AG09319 (cell line): ENCODE measurements around the gene CELF2.

ENCODE experiments used
- DNase-seq: peaks from one replicate; pipeline ENCODE4 v3.0.0-alpha.2; 2010; ENCODE audit warnings: low read depth; ENCODE audit errors: extremely low read depth
- TF ChIP-seq, protein P1 (sequence below): IDR thresholded peaks from 2 replicates; pipeline ENCODE4 v1.5.1; 2011; ENCODE audit warnings: low read depth, mild to moderate bottlenecking, inconsistent platforms, low read length, moderate library complexity

Gene CELF2

DNA sequence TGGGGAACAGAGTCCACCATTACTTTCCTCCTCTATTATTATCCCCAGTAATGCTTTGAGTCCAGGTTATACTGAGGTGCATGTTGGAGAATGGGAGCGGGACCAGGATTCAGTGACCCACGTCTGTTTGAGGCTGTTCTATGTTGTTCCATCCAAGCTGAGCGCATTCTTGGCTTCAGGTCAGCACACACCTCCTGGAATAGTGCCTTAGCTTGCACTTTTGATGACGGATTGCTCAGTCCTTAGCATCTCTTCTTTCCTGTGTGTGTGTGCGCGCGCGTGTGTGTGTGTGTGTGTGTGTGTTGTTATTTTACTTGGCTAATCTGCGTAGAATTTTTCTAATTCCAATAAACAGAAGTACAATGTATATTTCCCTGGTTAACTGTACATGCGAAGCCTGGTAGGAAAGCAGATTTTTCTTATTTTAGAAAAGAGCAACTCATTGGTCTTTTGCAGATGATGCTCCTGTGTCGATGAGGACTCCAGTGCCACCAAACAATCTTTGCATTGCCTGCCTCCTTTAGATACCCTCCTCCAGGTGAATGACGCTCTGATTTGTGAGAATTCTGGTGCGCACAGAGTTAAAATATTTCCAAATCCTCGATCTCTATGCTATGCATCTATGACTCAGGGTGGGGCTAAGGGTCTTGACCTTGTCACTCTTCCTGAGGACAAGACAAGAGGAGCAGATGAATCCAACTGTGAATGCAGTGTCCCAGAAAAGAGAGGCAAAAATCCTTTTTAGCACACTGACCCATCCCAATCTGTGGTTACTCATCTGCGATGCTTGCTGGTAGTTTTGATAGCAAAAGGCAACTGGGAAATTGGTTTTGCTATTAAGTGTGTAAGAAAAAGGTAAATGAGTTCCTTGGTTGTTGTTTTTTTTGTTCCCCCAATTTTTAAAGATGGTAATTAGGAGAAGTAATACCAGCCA lies 13.3 kb upstream of the CELF2 start:
- DNase-seq, result no peak

DNA sequence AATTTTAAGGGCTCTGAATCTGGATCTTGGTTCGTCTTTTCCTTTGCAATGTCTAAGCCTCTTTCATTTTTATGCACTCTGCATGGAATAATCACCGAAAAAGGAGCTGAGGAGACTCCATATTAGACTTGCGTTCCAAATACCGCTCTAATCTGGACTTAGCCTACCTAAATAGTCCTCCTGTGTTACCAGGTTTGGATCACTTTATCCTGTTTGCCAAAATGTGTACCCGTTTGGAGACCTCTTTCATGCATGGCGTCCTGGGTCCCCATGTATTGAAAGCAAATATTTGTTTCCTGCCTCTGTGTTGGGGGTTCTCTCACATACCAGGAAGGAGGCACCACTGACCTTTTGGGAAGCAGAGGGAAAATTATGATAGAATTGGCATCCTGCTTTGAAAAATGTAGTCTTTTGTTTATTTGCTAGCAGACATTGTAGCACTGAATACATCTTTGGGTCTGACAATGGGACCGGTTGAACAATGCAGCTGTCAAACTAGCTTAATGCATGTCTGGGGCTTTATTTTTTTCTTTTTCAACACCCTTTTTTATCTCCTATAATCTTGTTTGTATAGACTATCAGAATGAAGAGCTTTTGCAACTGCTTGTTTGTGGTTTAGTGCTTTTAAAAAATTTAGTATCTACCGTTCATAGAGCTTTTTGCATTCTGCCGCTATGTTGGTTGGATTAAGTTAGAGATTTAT lies 11.8 kb upstream of the CELF2 start:
- no peak for DNase-seq

More for the DNA sequence above, 13.3 kb upstream of the CELF2 start:
- TF ChIP-seq, protein P1, sequence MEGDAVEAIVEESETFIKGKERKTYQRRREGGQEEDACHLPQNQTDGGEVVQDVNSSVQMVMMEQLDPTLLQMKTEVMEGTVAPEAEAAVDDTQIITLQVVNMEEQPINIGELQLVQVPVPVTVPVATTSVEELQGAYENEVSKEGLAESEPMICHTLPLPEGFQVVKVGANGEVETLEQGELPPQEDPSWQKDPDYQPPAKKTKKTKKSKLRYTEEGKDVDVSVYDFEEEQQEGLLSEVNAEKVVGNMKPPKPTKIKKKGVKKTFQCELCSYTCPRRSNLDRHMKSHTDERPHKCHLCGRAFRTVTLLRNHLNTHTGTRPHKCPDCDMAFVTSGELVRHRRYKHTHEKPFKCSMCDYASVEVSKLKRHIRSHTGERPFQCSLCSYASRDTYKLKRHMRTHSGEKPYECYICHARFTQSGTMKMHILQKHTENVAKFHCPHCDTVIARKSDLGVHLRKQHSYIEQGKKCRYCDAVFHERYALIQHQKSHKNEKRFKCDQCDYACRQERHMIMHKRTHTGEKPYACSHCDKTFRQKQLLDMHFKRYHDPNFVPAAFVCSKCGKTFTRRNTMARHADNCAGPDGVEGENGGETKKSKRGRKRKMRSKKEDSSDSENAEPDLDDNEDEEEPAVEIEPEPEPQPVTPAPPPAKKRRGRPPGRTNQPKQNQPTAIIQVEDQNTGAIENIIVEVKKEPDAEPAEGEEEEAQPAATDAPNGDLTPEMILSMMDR, result no peak

DNA sequence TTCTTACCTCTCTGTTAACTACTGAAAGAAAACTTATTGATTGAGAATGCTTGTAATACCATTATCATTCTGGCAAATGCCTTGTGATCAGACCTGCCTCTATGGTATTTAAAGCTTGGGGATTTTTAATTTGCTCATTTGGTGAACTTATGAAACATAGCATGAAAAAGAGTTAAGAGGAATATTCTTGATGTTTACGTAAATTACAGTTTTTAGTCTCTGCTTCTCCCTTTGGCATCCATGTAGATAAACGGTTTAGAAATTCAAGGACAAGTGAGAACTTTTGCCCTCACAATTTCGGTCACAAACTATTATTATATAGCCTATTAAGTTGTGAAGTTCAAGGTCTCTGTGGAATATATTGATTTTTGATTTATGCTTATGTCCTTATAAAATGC lies 11.2 kb upstream of the CELF2 start:
- DNase-seq, result no peak
- TF ChIP-seq, protein P1, result no peak

More for the DNA sequence above, 11.8 kb upstream of the CELF2 start:
- TF ChIP-seq, protein P1, result no peak

DNA sequence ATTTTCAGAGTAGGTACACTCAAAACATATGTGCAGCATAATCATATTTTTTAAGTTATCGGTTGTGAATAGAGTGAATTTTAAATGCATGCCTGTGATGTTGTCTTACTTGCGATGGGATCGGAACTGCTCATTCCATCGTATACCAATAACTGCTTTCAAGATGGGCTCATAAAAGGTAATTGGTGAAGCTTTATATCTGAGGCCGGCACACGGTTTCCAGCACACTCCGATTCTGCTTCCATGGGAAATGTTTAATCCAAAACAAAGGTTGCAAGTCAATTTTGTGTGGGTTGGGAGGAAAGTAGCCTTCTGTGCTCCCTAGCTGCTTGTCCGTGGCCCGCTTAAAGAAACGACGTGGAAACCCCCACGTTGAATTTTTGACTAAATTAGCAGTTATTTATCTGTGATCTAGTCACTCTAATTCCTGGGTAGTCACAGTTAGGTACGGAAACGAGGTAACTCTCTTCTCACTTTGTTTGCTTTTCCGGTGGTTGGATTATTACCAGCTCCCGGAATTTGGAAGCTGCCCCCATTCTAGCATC lies 10.1 kb upstream of the CELF2 start:
- no peak for DNase-seq

DNA sequence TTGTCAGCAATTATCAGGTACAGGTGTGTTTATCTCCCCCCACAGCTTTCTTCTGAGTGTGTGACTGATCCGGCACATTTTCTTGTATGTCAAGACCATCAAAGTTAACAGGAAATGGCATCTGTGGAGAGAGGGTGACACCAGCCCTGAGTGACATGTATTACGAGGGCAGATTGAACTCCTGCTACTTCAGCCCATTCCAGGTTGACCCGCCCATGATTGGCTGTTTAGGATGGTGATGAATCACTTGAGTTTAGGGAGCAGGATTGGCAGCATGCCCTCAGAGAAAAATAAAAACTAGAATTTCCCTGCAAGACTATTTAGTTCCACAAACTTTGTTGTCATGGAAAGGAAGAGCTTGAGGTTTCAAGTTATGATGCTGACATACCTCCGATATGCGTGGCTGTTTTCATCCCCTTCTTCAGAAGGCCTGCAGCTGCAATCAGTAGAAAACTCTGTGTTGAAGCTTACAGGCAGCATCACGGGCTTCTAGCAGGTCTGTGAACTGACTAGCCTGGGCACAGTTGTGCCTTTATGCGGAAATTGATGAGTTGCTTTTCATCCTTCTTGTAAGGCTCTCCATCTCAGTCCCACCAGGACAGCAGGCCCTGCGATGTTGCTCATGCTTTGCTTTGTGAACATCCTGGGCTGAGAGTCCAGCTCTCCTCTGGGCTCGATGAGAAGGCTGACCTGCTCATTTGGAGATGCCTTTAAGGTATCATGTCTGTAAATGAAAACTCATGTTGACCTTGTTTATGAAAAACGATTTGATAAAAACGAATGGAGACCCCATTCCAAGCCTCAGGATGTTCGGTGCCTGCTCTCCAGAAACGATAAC lies 8.0 kb upstream of the CELF2 start:
- no peak for DNase-seq
- TF ChIP-seq, protein P1, result no peak

More for the DNA sequence above, 10.1 kb upstream of the CELF2 start:
- TF ChIP-seq, protein P1, result no peak

DNA sequence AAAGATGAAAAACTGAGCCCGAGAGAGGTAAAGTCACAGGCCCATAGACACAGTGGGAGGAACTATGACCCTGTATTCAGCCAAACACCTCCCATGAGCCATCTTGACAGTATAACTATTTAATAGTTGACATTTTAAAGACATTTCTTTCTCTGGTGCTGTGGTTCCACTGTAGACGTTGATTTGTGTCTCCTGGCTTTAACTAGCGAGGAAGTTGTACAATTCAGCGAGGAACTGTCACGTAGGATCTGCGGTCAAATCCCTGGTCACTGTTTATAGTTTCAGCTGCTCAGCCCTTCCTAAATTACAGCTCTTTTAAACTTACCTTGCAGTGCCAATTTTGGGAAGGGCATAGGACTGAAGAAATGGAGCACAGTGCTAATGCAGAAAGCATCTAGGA lies 7.1 kb upstream of the CELF2 start:
- no peak for DNase-seq
- TF ChIP-seq, protein P1, result no peak
